OCI-M2 (cell line): ENCODE data around the gene FAM20B.

Experiments
- DNase-seq: peaks from one replicate; lab custom pipeline; 2025; ENCODE audit not compliant: unreplicated experiment; lab: John Stamatoyannopoulos, UW

Gene FAM20B

DNA sequence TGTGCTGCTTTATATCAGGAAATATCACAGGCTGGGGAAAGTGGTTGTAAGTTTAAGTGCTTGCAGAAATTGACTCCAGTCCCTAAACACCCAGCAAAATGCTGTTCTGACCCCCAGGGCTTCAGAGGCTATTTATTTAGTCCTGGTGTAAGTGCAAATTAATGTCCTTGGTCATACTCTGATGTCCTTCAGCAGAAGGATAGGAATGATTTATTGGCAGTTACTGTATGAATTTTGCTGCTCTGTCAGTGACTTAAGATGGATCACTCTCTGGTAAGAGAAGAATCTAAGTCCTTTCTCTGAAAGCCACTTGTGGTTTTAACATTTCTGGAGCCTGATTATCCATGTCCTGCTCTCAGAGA is 21.9 kb downstream of the FAM20B start:
- no peak for DNase-seq

DNA sequence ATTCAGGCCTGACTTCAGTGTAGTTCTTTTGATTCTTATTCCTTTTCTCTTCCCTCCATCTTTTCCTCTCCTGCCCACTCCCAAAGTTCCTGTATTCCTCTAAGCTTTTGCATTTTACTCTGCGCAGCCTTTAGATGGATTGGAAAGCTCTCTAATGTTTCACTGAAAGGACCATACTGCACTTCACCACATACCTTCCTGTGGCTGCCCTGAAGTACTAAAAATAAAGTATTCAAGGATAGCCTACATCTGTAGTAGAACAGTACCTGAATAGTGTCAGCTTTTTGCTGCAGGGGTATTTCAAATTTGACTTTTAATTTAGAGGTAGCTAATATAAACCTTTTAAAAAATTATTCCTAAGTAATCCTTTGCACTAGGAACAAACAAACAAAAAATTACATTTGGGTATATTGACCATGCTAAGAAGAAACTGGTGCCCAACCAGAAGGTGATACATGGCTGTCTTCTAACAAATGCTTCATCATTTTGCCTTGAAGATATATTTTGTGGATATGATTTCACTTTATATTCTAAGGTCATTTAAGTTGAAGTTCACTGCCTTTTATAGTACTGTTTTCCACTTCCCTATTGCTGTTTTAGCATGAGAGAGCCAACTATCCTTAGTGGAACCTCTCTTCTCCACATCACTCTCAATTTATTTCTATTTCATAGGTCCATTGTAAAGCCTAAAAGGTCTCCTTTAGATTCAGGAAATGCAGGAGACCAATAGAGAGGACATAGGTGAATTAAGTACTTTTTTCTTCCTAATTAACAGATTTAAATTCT is 22.8 kb downstream of the FAM20B start:
- no peak for DNase-seq

DNA sequence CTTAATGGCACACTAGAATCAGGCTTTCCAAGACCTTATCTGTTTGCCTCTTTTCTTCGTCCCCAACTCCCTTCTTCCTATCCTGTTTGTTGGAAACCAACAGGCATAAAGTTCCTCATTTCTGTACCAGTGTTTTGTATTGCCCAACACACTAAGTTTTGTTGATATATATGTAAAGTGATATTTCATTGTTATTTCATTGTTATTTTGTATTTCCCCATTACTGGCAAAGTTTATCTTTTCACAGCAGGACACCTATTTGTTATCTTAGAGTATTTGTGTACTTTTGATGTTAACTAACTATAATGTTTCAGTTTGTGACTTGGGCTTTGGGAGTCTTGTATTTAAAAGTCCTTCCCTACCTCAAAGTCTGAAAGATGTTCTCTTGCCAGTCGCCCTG is 27.1 kb downstream of the FAM20B start:
- DNase-seq: no peak

DNA sequence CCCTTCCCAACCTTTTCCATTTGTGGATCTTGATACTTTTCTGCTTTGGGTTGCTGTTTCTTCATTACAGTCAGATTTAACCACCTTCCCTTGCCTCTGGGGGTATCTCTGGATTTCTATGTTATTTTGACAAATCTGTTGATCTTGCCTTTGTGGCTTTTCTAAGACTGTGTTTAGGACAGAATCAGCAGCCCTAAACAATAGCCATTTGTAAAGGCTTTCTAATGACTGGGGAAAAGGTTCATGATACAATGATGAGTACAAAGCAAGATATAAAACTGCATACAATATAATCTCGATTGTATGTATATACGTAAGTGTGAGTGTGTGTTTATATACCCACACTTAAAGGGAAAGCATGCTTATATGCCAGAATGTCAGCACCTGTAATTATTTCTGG is 27.8 kb downstream of the FAM20B start:
- no peak for DNase-seq

DNA sequence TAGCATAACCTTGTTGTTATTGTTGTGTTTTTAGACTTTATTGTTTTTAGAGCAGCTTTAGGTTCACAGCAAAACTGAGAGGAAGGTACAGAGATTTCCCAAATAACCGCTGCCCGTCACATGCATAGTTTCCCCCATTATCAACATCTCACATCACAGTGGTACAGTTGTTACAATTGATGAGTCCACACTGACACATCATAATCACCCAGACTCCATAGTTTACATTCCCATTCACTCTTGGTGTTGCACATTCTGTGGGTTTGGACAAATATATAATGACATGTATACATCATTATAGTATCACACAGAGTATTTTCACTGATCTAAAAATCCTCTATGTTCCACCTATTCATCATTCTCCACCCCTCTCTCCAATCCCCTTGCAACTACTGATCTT is 30.2 kb downstream of the FAM20B start:
- no peak for DNase-seq

DNA sequence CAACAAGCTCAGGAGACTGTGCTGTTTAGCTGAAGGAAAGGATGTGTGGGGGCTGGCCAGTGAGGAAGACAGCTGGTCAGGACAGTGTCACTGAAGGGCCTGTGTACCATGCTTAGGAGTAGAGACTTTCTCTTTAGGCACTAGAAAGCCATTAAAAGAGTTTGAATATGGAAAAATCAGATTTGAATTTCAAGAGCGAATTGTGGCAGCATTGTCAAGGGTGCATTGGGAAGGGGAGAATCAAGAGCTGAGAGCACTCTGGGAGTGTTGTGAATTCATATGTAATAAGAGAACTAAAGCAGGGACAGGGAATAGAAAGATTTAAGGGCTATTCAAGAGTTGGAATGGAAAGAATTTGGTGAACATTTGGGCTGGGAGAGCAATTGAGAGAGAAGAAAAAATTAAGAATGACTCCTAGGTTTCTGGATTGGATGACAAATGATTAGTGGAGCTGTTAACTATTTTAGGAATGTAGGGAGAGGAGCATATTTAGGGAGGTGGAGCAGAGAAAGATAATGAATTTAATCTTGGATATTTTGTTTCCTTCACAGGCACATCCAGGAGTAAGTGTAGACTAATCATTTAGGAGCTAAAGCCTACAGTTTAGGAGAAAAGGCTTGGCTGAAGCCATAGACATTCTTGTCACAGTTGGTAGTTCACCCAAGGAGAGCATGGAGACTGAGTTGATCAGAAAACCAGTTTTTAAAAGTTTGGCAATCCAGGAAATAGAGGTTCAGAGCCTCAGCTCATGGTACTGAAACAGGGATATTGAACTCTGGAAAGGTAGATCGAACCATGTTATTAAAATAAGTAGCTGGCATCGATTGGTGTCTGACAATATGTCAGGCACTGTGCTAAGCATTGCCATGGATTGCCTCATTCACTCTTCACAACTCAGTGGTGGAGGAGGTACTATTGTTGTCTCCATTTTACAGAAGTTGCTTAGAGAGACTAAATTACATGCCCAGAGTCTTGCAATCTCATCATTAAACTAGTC is 33.1 kb downstream of the FAM20B start:
- DNase-seq: no peak

DNA sequence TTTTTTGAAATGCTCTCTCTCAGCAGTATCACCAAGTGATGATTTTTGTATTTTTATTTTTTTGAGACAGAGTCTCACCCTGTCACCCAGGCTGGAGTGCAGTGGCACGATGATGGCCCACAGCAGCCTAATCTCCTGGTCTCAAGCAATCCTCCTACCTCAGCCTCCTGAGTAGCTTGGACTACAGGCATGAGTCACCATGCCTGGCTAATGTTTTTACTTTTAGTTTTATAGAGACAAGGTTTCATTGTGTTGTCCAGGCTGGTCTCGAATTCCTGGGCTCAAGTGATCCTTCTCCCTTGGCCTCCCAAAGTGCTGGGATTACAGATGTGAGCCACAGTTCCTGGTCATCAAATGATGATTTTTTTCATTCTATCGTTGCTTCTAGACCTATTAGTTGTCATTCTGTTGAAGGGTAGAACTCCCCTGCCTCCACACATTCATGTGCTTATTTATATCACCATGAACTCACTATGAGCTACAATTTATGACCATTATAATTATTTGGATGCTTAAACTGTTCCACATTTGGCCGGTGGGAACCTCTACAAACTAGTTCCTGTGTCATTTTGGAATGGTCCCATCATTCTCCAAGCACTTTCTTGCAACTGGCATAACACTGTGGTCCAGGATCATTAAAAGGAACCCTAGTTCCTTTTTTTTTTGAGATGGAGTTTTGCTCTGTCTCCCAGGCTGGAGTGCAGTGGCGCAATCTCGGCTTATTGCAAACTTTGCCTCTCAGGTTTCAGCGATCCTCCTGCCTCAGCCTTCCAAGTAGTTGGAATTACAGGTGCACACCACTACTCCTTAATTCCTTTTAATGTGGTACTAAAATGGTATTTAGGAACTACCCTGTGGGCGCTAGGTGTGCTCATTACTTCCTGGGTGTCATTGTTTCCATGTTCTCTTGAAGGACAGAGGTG is 35.9 kb downstream of the FAM20B start:
- no peak for DNase-seq

DNA sequence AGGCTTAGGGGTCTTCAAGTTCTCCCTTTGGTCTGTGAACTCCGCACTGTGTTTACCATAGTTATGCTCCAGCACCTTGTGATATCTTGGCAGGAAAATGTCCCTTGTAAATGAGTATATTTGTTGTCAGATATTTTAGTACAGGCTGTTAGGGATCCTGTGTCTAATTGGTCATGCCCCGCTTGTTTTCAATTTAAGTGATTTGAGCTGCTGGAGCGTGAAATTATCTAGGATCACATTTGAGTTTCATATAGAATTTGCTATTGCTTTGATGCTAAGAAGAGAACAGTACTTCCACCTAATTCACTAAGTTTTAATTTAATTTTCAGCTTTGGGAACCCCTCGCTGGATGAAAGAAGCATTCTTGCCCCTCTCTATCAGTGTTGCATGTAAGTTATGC is 40.8 kb downstream of the FAM20B start:
- DNase-seq: no peak

DNA sequence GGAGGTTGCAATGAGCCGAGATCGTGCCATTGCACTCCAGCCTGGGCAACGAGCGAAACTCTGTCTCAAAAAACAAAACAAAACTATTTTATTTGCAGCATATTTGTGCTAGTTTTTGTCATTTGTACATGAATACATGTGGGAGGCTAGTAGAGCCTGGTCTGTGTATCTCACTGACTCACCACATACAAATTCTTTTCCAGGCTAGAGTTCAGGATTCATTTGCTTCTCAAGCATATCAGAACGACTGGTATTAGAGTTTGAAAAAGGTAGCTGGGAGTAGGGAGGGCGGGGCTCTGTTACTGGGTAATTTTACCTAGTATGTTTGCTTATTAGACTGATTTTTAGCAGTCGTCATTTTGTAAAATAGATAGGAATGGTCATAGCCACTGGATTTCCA is 51.7 kb downstream of the FAM20B start:
- DNase-seq: no peak

DNA sequence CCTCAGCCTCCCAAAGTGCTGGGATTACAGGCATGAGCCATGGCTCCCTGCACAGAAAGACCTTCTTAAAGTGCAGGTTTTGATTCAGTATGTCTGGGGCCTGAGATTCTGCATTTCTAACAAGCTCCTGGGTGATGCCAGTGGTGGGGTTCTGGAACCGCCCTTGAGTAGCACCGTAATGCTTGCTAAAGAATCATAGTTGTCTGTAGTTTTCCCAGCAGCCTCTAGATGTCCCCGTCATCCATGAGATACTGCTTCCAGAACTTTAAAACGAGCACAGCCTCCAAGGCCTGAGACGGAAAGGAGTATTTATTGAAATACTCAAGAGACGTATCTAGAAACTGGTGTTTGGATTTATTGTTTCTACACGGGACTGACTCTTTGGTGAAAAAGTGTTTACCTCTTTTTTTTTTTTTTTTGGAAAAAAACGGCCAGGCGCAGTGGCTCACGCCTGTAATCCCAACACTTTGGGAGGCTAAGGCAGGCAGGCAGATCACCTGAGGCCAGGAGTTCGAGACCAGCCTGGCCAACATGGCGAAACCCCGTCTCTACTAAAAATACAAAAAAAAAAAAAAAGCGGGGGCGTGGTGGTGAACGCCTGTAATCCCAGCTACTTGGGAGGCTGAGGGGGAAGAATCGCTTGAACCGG is 53.5 kb downstream of the FAM20B start:
- no peak for DNase-seq

DNA sequence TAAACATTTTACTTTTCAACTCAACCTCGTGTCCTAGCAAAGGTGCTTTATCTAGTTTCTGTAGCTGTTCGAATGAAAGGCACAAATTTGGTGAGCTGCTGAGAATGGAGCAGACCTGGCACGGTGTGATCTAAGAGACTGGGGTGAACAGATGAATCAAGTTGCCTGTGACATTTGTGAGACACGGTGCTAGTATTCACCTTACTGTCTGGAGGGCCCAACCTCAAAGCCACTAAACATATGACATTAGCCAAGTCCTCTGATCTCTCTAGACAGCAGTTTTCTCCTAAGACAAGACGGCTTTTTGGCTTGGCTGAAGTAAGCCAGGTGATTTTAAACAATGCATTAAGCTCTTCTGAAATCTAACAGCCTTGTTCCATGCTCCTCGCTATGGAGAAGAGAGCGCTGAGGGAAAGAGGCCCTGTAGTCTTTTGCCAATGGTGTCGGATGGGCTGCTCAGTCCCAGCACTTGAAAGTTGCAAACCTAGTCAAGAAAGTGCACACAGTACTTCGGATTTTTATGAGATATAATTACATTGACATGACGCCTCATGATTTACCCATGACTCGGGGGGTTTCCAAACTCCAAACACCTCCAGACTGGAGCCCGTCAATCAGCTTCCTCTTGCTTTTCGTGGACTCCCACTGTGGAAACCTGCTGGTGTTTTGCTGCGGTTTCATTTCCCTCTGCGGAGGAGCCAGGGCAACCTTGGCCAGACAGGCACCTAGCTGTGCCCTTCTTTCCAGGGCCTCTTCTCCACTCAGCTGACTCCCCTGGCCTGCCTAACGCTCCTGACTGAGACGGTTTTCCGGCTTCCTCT is 55.4 kb downstream of the FAM20B start:
- no peak for DNase-seq

DNA sequence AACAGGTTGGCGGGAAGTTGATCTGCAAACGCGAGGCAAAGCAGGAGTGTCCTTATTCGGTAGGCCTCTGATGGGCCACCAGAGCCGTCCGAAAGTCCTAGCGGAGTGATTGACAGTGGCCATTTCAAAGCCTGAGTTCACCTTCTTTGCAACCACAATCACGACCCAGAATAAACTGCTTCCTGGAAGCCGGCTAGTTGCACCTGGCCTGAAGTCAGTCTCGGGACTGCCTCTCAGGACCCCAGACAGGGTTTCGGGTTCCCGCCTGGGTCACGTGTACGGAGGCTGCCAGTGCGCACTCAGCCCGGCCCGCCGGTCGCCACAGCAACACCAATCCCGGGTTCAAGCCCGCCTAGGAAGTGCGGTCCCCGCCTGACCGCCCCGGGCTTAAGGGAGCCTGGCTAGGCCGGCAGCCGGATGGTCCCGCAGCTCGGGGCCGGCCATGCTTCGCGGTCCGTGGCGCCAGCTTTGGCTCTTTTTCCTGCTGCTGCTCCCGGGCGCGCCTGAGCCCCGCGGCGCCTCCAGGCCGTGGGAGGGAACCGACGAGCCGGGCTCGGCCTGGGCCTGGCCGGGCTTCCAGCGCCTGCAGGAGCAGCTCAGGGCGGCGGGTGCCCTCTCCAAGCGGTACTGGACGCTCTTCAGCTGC is 56.1 kb downstream of the FAM20B start, which contains the start of gene TOR3A:
TOR3A (plus strand) TSS at position 384 of the 646 bp plus-strand sequence; CDS start at position 443, 59 bp downstream.
- DNase-seq: peak; percentile 28

DNA sequence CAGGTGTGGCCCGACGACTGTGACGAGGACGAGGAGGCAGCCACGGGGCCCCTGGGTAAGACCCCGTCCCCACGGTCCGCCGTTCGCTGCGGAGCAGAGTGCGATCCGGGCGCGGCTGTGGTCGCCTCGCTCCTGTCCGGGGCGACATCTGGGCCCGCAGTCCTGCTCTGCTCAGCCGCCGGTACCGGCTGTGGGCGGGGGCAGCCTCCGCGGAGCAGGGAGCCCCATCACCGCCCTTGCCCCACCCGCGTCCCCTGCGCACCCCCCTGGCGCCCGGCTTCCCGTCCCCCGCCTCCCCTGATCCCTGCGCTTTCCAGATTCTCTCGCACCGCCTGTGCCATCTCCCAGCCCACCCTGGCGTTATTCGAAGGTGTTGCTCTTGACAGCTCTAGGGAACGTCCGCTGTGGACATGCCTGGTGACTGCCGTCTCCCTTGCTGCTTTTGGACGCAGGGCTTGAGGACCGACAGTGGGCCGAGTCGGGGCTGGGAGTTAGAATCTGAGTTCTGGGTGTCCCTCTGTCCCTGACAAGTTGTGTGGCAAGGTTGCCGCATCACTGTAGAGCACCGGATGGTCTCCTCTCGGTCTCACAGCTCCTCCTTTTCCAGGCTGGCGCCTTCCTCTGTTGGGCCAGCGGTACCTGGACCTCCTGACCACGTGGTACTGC is 56.8 kb downstream of the FAM20B start:
- no peak for DNase-seq

DNA sequence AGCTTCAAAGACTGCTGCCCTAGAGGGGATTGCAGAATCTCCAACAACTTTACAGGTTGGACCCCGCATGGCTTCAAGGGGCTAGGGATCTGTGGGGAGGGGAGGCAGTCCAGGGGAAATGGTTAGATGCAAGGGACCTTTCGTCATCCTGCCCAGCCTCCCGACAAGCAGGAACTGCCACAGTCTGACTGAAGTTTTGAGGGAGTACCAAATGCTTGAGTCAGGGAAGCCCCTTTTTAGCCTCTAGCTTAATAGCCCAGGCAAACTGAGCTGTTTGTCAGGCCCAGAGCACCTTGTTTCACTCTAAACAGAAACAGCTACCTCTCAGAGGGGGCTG is 57.3 kb downstream of the FAM20B start:
- DNase-seq: no peak

DNA sequence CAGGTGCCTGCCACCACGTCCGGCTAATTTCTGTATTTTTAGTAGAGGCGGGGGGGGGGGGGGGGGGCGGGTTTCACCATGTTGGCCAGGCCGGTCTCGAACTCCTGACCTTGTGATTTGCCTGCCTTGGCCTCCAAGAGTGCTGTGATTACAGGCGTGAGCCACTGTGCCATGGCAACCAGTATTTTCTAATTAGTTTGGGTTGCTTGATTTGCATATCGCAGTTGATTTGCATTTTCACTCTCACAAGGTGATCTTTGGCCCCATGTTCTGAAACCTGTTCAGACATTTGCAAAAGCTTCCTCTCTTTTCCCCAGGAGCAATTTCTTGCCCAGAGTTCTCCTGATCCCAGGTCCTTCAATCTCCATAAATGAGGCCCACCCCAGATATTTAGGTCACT is 57.8 kb downstream of the FAM20B start:
- no peak for DNase-seq

DNA sequence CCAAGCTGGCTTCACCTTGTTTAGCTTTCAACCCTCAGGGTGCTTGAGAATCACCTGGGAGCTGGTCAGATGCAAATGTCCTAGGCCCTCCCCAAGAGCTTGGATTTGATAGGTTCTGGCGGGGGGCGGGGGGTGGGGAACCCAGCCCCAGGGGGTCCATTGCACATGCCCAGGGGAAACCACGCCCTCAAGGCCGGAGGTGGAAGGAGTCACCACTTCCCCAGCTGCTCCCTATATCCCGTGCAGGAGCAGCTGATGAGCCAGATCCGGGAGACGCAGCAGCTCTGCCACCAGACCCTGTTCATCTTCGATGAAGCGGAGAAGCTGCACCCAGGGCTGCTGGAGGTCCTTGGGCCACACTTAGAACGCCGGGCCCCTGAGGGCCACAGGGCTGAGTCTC is 62.0 kb downstream of the FAM20B start:
- DNase-seq: no peak

DNA sequence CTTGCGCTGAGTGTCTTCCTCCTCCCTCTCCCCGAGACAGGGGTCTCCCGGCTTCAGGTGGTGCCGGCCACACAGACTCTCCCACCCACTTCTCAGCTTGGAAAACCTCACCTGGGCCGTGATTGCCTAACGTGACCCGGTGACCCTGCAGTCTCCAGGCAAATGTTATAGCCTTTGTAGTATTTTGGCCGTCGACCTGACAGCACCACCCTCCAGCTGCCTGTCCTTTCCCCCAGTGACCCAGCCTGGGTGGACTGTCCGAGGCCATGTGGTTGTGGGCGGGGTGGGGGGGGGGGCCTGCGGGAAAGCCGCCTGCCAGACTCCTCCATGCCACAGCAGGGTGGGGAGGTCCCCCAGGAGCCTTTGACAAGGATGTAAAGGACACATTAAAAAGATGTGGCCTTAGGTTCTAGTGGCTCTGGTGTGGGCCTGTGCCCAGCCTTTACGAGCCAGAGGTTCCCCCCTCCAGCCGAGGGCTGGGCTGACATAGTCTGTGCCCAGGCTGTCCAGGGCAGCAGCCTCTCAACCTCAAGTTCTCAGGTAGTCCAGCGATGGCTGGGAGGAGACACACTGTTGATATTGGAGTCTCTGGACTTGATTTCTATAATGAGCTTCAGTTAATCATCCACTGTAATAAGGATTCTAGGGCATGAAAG is 64.3 kb downstream of the FAM20B start:
- DNase-seq: no peak

DNA sequence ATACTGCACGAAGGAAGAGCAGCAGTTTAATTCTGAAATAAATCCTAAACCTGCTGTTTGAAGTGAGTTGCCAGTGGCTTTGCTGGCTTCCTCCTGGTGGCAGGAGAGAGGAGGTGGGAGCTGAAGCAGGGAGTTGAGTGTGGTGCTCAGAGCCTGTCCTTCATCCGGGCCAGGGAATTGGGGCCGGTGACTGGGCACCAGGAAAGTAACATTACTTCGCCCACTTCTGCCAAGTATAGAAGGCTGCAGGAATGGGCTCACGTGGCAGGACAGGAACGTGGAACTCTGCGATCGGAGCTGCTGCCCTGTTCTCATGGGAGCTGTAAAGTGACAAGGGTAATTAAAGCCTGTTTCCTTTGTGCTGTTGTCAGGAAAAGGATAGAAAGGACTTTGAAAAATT is 64.8 kb downstream of the FAM20B start:
- no peak for DNase-seq
